HCT116 (cell line): ENCODE results near the gene CRIM1.

Source experiments
- CBX3 ChIP-seq: IDR thresholded peaks from 2 replicates; pipeline ENCODE4 v1.6.1; 2012; ENCODE audit warnings: low read depth
- CTCF ChIP-seq, 3 experiments: fragments of 200-600 bp in 1 of 3; sonication (generic) in 1 of 3; IDR thresholded peaks in 2 of 3; conservative IDR thresholded peaks in 1 of 3; 2 replicates each; pipeline ENCODE4 v1.5.1; 2012 to 2017; ENCODE audit warnings: low read depth in 2 of 3, low read length in 2 of 3, antibody characterized with exemption in 1 of 3, borderline replicate concordance in 1 of 3, control low read depth in 1 of 3, mild to moderate bottlenecking in 1 of 3, mixed read lengths in 1 of 3, mixed run types in 1 of 3, moderate library complexity in 1 of 3; ENCODE audit not compliant: insufficient read depth in 1 of 3
- EGR1 ChIP-seq: IDR thresholded peaks from 2 replicates; pipeline ENCODE4 v1.6.1; 2012; ENCODE audit warnings: low read depth
- EZH2 ChIP-seq: fragments of 200-600 bp; sonication (generic); IDR thresholded peaks from 2 replicates; pipeline ENCODE4 v1.6.1; 2017; ENCODE audit warnings: antibody characterized with exemption, mixed run types
- EZH2phosphoT487 ChIP-seq: fragments of 200-600 bp; IDR thresholded peaks from 2 replicates; pipeline ENCODE4 v1.6.1; 2018; ENCODE audit warnings: antibody characterized with exemption, borderline replicate concordance
- POLR2A ChIP-seq: IDR thresholded peaks from 2 replicates; pipeline ENCODE4 v1.7.0; 2011; ENCODE audit warnings: borderline replicate concordance; ENCODE audit not compliant: insufficient read depth, insufficient read length; ENCODE audit errors: extremely low read depth
- POLR2AphosphoS5 ChIP-seq: IDR thresholded peaks from 2 replicates; pipeline ENCODE4 v1.6.1; 2011; ENCODE audit warnings: mild to moderate bottlenecking, low read depth, low read length, moderate library complexity
- REST ChIP-seq: IDR thresholded peaks from 2 replicates; pipeline ENCODE4 v1.6.1; 2012; ENCODE audit warnings: low read depth

- no peak for TF ChIP-seq CTCF (IDR thresholded peaks at IDR 0.05 in 2 of 3, conservative IDR thresholded peaks at IDR 0.05 in 1 of 3; ENCODE audit: borderline replicate concordance in 1 of 3, insufficient read depth in 1 of 3, low read depth in 2 of 3, low read length in 2 of 3)
- TF ChIP-seq REST, result no peak
- TF ChIP-seq POLR2A, result no peak
- no peak for TF ChIP-seq EZH2
- no peak for TF ChIP-seq EZH2phosphoT487
- no peak for TF ChIP-seq POLR2AphosphoS5
- TF ChIP-seq CBX3, result no peak
- TF ChIP-seq EGR1, result no peak
These were observed 48.1 kb upstream of the CRIM1 start for GRCh38 chr2:36307441-36307840.
